Activated naive CD4-positive, alpha-beta T cell treated with anti-CD3 and anti-CD28 coated beads for 36 hours (primary cell): ENCODE results near the gene SYNM. TPM values are rescaled to one million over a fixed set of nuclear protein-coding genes. Genes with fewer than 3 reads are reported as not detected.

Source experiments
- CTCF ChIA-PET: fragments of 350-600 bp; sonication (Branson Sonifier 250); formaldehyde crosslinking; loops from one replicate; lab custom pipeline; 2021; ENCODE audit warnings: antibody characterized with exemption; lab: Charles Lee
- DNase-seq: peaks from one replicate; pipeline ENCODE4 v3.0.0-alpha.2; 2020
- H3K27ac Mint-ChIP-seq: one replicate; pipeline ENCODE4 v1.8.0; 2021; ENCODE audit warnings: mild to moderate bottlenecking, mixed read lengths
- H3K27me3 Mint-ChIP-seq: one replicate; pipeline ENCODE4 v1.8.0; 2021; ENCODE audit warnings: low read depth, mixed read lengths
- H3K36me3 Mint-ChIP-seq: one replicate; pipeline ENCODE4 v1.8.0; 2021; ENCODE audit warnings: low read depth, mixed read lengths
- H3K4me1 Mint-ChIP-seq: one replicate; pipeline ENCODE4 v1.8.0; 2021; ENCODE audit warnings: low read depth, mixed read lengths
- H3K4me3 Mint-ChIP-seq: one replicate; pipeline ENCODE4 v1.8.0; 2021; ENCODE audit warnings: mild to moderate bottlenecking, moderate library complexity, mixed read lengths
- H3K9me3 Mint-ChIP-seq: one replicate; pipeline ENCODE4 v1.8.0; 2021; ENCODE audit warnings: mixed read lengths
- intact Hi-C: fragments of 100-400 bp; cut with micrococcal nuclease; formaldehyde crosslinking; loops from one replicate; pipeline ENCODE4 v1.15.1; 2023
- total RNA-seq, 2 experiments: library from RNA; stranded (reverse); gene quantifications; one replicate each; pipeline ENCODE4 v1.2.3, GENCODE V29; 2021

SYNM gene
- total RNA-seq, 2 experiments from 2014 or later, result 1.3 to 1.4 TPM

GRCh38 chr15:99142562-99142961, 37.7 kb downstream of the SYNM start:
- no peaks in the 10 kb centered on the region for H3K4me1 Mint-ChIP-seq
- no peaks in the 10 kb centered on the region for H3K36me3 Mint-ChIP-seq
- DNase-seq, result no peak
- intact Hi-C loops, result no loop called here
- no peak overlapping the region for H3K4me3 Mint-ChIP-seq
- no peaks in the 10 kb centered on the region for H3K27me3 Mint-ChIP-seq
- H3K9me3 Mint-ChIP-seq, result no peaks in the 10 kb centered on the region
- no peak overlapping the region for H3K27ac Mint-ChIP-seq
- CTCF ChIA-PET, result interaction anchor here (1.4 kb wide), 1 partner anchor 20 kb away, joined by 5 read pairs; no protein-coding TSS in a partner anchor

DNA sequence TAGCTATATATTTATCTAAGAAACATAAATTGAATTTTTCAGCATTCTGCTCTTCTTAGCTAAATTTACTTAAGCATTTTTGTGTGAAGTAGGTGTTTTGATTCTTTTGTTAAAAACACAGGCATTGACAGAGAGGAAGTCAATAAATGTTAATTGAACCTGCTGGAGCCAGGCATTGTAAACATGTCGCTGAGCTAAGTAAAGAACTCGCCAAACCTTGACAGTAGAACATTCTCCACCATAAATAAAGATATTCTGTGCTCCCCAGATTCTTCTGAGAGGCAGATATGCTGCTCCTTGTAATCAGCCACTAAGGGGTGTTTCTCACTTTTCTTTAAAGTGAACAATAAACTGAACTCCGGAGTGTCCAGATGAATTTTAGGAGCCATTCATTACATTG, 38.4 kb downstream of the SYNM start:
- H3K36me3 Mint-ChIP-seq, result no peaks in the 10 kb centered on the region
- no peak overlapping the region for H3K4me3 Mint-ChIP-seq
- H3K4me1 Mint-ChIP-seq, result no peaks in the 10 kb centered on the region
- H3K9me3 Mint-ChIP-seq, result no peaks in the 10 kb centered on the region
- H3K27ac Mint-ChIP-seq, result no peak overlapping the region
- CTCF ChIA-PET, result interaction anchor here (1.4 kb wide), 1 partner anchor 19 kb away, joined by 5 read pairs; no protein-coding TSS in a partner anchor
- H3K27me3 Mint-ChIP-seq, result no peaks in the 10 kb centered on the region
- DNase-seq, result no peak
- intact Hi-C loops, result no loop called here

GRCh38 chr15:99143655-99144610, 39.1 kb downstream of the SYNM start:
- no peak for DNase-seq
- Mint-ChIP-seq H3K27ac (no peak overlapping the region), H3K36me3 (no peaks in the 10 kb centered on the region), H3K9me3 (no peaks in the 10 kb centered on the region), H3K27me3 (no peaks in the 10 kb centered on the region), H3K4me1 (no peaks in the 10 kb centered on the region), H3K4me3 (no peak overlapping the region)
- intact Hi-C loops, result no loop called here
- CTCF ChIA-PET, result interaction anchor here (1.2 to 1.5 kb wide), 3 partner anchors 19 to 69 kb away, joined by 3 to 5 read pairs (median 3); no protein-coding TSS in a partner anchor

DNA sequence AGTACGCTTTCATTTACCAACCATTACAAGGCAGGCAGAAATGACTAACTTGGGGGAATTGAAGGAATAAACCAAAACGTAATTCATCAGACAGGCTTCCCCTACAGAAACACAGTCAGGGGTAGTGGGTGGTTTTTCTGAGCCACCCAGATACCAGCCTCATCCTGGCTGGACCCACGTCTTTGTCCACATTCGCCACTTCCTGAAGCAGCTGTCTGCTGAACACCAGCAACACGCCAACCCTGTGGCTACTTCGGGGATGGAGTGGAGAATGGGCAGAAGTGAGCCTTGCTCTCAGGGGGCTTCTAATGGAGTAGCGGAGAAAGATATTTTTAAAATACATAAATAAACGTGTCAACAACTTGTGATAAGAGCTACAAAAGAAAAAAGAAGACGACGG, 40.1 kb downstream of the SYNM start:
- no peak overlapping the region for H3K27ac Mint-ChIP-seq
- CTCF ChIA-PET, result interaction anchor here (1.4 to 1.5 kb wide), 2 partner anchors 18 to 40 kb away, joined by 3 read pairs; no protein-coding TSS in a partner anchor
- no peaks in the 10 kb centered on the region for H3K27me3 Mint-ChIP-seq
- no peaks in the 10 kb centered on the region for H3K9me3 Mint-ChIP-seq
- intact Hi-C loops, result no loop called here
- H3K4me3 Mint-ChIP-seq, result no peak overlapping the region
- DNase-seq, result no peak
- no peaks in the 10 kb centered on the region for H3K4me1 Mint-ChIP-seq
- H3K36me3 Mint-ChIP-seq, result no peaks in the 10 kb centered on the region

GRCh38 chr15:99145778-99146177, 40.9 kb downstream of the SYNM start:
- DNase-seq, result no peak
- no peaks in the 10 kb centered on the region for H3K36me3 Mint-ChIP-seq
- H3K4me1 Mint-ChIP-seq, result no peaks in the 10 kb centered on the region
- H3K27me3 Mint-ChIP-seq, result no peaks in the 10 kb centered on the region
- H3K27ac Mint-ChIP-seq, result no peak overlapping the region
- intact Hi-C loops, result no loop called here
- CTCF ChIA-PET, result interaction anchor here (1.4 to 1.5 kb wide), 2 partner anchors 17 to 40 kb away, joined by 3 read pairs; no protein-coding TSS in a partner anchor
- H3K4me3 Mint-ChIP-seq, result no peak overlapping the region
- H3K9me3 Mint-ChIP-seq, result no peaks in the 10 kb centered on the region

- intact Hi-C loops, result no loop called here
- Mint-ChIP-seq H3K27me3 (no peaks in the 10 kb centered on the region), H3K36me3 (no peaks in the 10 kb centered on the region), H3K4me1 (no peaks in the 10 kb centered on the region), H3K4me3 (no peak overlapping the region), H3K27ac (no peak overlapping the region), H3K9me3 (no peaks in the 10 kb centered on the region)
- CTCF ChIA-PET, result no interaction called here
- DNase-seq, result no peak
These were observed 41.8 kb downstream of the SYNM start for GRCh38 chr15:99146661-99147060.

GRCh38 chr15:99148851-99149276, 44.0 kb downstream of the SYNM start:
- CTCF ChIA-PET, result no interaction called here
- no peaks in the 10 kb centered on the region for H3K27me3 Mint-ChIP-seq
- H3K9me3 Mint-ChIP-seq, result no peaks in the 10 kb centered on the region
- no peak overlapping the region for H3K4me3 Mint-ChIP-seq
- no peak for DNase-seq
- intact Hi-C loops, result no loop called here
- no peaks in the 10 kb centered on the region for H3K4me1 Mint-ChIP-seq
- no peaks in the 10 kb centered on the region for H3K36me3 Mint-ChIP-seq
- no peak overlapping the region for H3K27ac Mint-ChIP-seq

DNA sequence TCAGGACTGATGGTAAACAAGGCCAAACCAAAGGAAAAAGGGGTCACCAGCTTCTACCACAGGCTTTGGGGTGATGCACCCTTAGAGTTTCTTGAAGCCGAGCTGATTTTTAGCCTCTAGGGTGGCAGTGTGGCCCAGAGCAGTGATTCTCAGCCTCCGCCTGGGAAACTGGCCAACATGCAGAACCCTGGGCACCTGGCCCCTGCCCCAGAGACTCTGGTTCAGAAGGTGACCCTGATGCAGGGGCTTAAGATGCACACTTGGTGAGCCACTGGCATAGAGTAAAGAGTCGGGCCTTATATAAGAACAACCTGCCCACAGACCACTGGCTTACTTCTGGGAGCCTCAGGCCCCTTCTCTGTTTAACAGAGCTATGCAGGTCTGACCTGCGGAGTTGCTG, 44.5 kb downstream of the SYNM start:
- intact Hi-C loops, result no loop called here
- H3K36me3 Mint-ChIP-seq, result no peaks in the 10 kb centered on the region
- CTCF ChIA-PET, result no interaction called here

GRCh38 chr15:99151156-99151555, 46.3 kb downstream of the SYNM start:
- no peak overlapping the region for H3K4me3 Mint-ChIP-seq
- CTCF ChIA-PET, result no interaction called here
- H3K27ac Mint-ChIP-seq, result no peak overlapping the region
- no peaks in the 10 kb centered on the region for H3K4me1 Mint-ChIP-seq
- intact Hi-C loops, result no loop called here
- no peaks in the 10 kb centered on the region for H3K9me3 Mint-ChIP-seq
- DNase-seq, result no peak
- no peaks in the 10 kb centered on the region for H3K27me3 Mint-ChIP-seq
- no peaks in the 10 kb centered on the region for H3K36me3 Mint-ChIP-seq

More for the DNA sequence above, 44.5 kb downstream of the SYNM start:
- no peak overlapping the region for H3K27ac Mint-ChIP-seq
- H3K4me1 Mint-ChIP-seq, result no peaks in the 10 kb centered on the region
- DNase-seq, result no peak
- no peaks in the 10 kb centered on the region for H3K27me3 Mint-ChIP-seq
- no peak overlapping the region for H3K4me3 Mint-ChIP-seq
- H3K9me3 Mint-ChIP-seq, result no peaks in the 10 kb centered on the region

- no peak overlapping the region for H3K27ac Mint-ChIP-seq
- H3K27me3 Mint-ChIP-seq, result no peaks in the 10 kb centered on the region
- H3K4me3 Mint-ChIP-seq, result no peak overlapping the region
- no peak for DNase-seq
- CTCF ChIA-PET, result no interaction called here
- H3K36me3 Mint-ChIP-seq, result no peaks in the 10 kb centered on the region
- intact Hi-C loops, result no loop called here
- H3K4me1 Mint-ChIP-seq, result no peaks in the 10 kb centered on the region
- no peaks in the 10 kb centered on the region for H3K9me3 Mint-ChIP-seq
These were observed 48.2 kb downstream of the SYNM start for GRCh38 chr15:99153026-99153535.

DNA sequence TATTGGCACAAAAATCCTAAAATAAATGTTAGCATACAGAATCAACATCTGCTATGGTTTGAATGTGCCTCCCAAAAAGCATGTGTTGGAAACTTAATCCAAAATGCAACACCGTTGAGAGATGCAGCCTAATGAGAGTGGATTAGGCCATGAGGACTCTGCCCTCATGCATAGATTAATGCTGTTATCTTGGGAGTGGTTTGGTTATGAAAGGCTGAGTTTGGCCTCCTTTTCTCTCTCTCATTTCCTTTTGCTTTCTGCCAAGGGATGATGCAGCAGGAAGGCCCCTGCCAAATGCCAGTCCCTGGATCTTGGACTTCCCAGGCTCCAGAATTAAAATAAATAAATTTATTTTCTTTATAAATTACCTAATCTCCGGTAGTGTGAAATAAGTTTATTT, 49.4 kb downstream of the SYNM start:
- H3K4me1 Mint-ChIP-seq, result no peaks in the 10 kb centered on the region
- CTCF ChIA-PET, result no interaction called here
- no peak overlapping the region for H3K4me3 Mint-ChIP-seq
- no peaks in the 10 kb centered on the region for H3K9me3 Mint-ChIP-seq
- no peak overlapping the region for H3K27ac Mint-ChIP-seq
- H3K27me3 Mint-ChIP-seq, result no peaks in the 10 kb centered on the region
- H3K36me3 Mint-ChIP-seq, result no peaks in the 10 kb centered on the region
- intact Hi-C loops, result no loop called here
- no peak for DNase-seq

GRCh38 chr15:99155961-99156443, 51.1 kb downstream of the SYNM start:
- Mint-ChIP-seq H3K4me3 (no peak overlapping the region), H3K27me3 (no peaks in the 10 kb centered on the region), H3K27ac (no peak overlapping the region), H3K4me1 (no peaks in the 10 kb centered on the region), H3K9me3 (no peaks in the 10 kb centered on the region), H3K36me3 (no peaks in the 10 kb centered on the region)
- CTCF ChIA-PET, result no interaction called here
- no peak for DNase-seq
- intact Hi-C loops, result no loop called here
